ENCODE data around the gene TSPAN5. TPM values are rescaled to one million over a fixed set of nuclear protein-coding genes. Genes with fewer than 3 reads are reported as not detected.
"Not testable (repeated sequence)": the region's sequence is repeated elsewhere in the genome, so short reads cannot be mapped to it uniquely, and the experiment has no call there.

TSPAN5 gene
- total and polyA plus RNA-seq, 4 donors, result 60.7 to 93.9 (median 76.3) TPM

DNA sequence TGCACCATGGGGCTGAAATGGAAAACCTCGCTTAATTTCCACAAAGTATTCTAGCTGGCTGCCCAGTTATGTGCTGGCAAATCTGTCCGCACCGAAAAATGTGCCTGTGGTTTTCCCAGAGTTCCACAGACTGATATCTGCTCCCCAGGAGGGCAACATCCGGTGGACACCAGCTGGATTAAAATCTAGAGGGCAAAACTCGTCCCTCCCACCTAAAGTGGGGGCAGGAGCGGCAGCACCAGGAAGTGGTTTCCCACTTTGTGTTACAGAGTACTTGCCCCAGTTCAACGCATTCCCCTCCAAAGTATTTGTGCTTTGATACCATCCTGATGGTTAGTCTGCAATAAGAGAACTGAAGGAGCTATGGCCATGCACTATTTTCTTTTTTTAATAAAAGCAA lies 187.6 kb downstream of the TSPAN5 start:
- DNase-seq (ENCODE audit: low read depth in 4 of 6, low spot score in 6 of 6), result no peak
- peaks cover 19% of the 10 kb centered on the region for H3K36me3 ChIP-seq (ENCODE audit: control insufficient read depth, insufficient read depth, low read length)
- H3K4me3 ChIP-seq (ENCODE audit: low read depth, low read length), result no peak overlapping the region
- H3K9me3 ChIP-seq (ENCODE audit: control insufficient read depth, insufficient read depth, low read length), result no peaks in the 10 kb centered on the region
- WGBS (ENCODE audit: insufficient coverage), result 96% methylated on average over 6 of the region's 7 CpGs
- H3K27ac ChIP-seq (ENCODE audit: low read depth, low read length), result no peak overlapping the region
- no peaks in the 10 kb centered on the region for H3K27me3 ChIP-seq (ENCODE audit: control insufficient read depth, insufficient read depth, low read length)
- H3K4me1 ChIP-seq (ENCODE audit: control insufficient read depth, insufficient read depth, low read length), result peaks cover 17% of the 10 kb centered on the region

DNA sequence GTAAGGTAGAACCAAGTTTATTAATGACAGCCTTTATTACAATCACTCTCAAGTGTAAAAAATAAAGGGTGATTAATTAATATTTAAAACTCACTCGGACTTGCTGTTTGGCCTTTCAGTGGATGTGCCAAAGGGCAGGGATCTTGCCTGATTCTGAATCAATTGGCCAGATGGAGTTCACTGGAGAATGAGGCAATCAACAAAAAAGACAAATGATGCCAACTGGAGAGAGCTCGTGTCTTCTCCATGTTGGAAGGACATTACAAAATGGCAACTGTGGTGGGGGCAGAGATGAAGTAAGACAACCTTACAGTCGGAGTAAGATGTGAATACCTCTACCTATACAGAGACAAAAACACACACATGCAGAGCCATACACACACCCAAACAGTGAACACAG lies 188.0 kb downstream of the TSPAN5 start:
- Histone ChIP-seq H3K36me3 (ENCODE audit: control insufficient read depth, insufficient read depth, low read length) (peaks cover 19% of the 10 kb centered on the region), H3K4me3 (ENCODE audit: low read depth, low read length) (no peak overlapping the region), H3K9me3 (ENCODE audit: control insufficient read depth, insufficient read depth, low read length) (no peaks in the 10 kb centered on the region), H3K27me3 (ENCODE audit: control insufficient read depth, insufficient read depth, low read length) (no peaks in the 10 kb centered on the region), H3K27ac (ENCODE audit: low read depth, low read length) (no peak overlapping the region), H3K4me1 (ENCODE audit: control insufficient read depth, insufficient read depth, low read length) (peaks cover 17% of the 10 kb centered on the region)
- WGBS (ENCODE audit: insufficient coverage), result no CpG with 5 or more reads among the region's 3 CpGs
- no peak for DNase-seq (ENCODE audit: low read depth in 4 of 6, low spot score in 6 of 6)

DNA sequence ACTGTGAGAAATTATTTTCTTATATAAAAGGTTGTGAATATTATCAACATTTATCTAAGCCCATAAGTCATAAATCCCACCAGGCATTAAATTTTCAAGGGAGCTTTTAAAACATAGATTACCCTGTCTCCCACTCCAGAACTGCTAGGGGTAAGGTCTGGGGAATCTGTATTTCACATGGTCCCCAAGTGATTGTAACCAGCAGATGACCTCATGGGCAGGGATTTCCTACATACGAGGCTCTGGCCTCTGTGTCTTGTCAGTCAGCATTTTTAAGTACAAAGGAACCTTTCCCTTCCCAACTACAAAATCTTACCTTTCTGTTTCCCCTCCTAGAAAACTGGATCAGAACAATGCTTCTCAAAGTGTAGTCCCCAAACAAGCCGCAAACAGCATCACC lies 188.6 kb downstream of the TSPAN5 start:
- H3K27ac ChIP-seq (ENCODE audit: low read depth, low read length), result no peak overlapping the region
- H3K27me3 ChIP-seq (ENCODE audit: control insufficient read depth, insufficient read depth, low read length), result no peaks in the 10 kb centered on the region
- H3K4me1 ChIP-seq (ENCODE audit: control insufficient read depth, insufficient read depth, low read length), result peaks cover 17% of the 10 kb centered on the region
- H3K4me3 ChIP-seq (ENCODE audit: low read depth, low read length), result no peak overlapping the region
- WGBS (ENCODE audit: insufficient coverage), result 65% methylated on average over 2 of the region's 2 CpGs
- no peak for DNase-seq (ENCODE audit: low read depth in 4 of 6, low spot score in 6 of 6)
- H3K36me3 ChIP-seq (ENCODE audit: control insufficient read depth, insufficient read depth, low read length), result peaks cover 19% of the 10 kb centered on the region
- no peaks in the 10 kb centered on the region for H3K9me3 ChIP-seq (ENCODE audit: control insufficient read depth, insufficient read depth, low read length)

DNA sequence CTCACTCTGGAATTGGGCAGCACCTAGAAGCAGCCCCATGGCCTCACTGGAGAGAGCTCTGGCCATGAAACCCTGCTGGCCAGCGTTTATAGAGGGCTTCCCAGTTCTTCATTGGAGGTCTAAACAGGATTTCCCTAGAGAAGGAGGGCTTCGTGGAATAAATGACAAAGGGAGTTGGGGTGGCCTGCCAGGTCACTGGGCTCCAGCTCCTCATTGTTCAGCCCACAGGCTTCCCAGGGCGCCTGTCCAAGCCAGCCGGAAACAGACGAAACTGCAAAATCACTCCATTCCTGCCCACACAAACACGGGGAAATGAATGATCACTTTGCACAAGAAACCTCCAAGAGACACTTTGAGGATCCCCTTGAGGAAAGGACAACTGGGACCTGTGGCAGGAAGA lies 189.7 kb downstream of the TSPAN5 start:
- Histone ChIP-seq H3K4me3 (ENCODE audit: low read depth, low read length) (no peak overlapping the region), H3K27ac (ENCODE audit: low read depth, low read length) (peak overlapping the region; percentile 77), H3K4me1 (ENCODE audit: control insufficient read depth, insufficient read depth, low read length) (peaks cover 17% of the 10 kb centered on the region), H3K9me3 (ENCODE audit: control insufficient read depth, insufficient read depth, low read length) (no peaks in the 10 kb centered on the region), H3K27me3 (ENCODE audit: control insufficient read depth, insufficient read depth, low read length) (no peaks in the 10 kb centered on the region), H3K36me3 (ENCODE audit: control insufficient read depth, insufficient read depth, low read length) (peaks cover 13% of the 10 kb centered on the region)
- WGBS (ENCODE audit: insufficient coverage), result 8% methylated on average over 2 of the region's 6 CpGs
- DNase-seq (ENCODE audit: low read depth in 4 of 6, low spot score in 6 of 6), result peak in 2 of 6 donors; percentile 43 to 64

DNA sequence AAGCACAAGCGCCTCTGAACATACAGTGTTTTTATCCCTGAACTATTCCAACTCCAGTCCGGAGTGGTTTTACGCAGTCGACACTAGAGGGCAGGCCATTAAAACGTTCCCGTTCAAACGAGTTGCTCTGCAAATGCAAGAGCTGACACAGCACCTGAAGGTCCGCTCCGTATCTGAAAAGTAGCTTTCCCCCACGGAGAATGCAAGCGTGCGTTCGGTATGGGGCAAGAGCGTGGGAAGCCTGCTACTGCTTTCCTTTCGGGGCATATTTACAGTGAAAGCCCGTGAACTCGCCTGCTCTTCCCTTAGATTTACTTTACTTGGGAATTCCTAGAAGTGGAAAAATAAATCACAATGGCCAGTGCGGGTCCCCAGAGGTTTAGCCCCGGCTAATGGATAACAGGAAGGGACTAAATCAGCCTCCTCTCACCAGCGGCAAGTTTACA lies 190.8 kb downstream of the TSPAN5 start:
- Histone ChIP-seq H3K27me3 (ENCODE audit: control insufficient read depth, insufficient read depth, low read length) (no peaks in the 10 kb centered on the region), H3K27ac (ENCODE audit: low read depth, low read length) (peak overlapping the region; percentile 35), H3K4me1 (ENCODE audit: control insufficient read depth, insufficient read depth, low read length) (peaks cover 17% of the 10 kb centered on the region), H3K4me3 (ENCODE audit: low read depth, low read length) (peak overlapping the region; percentile 53), H3K9me3 (ENCODE audit: control insufficient read depth, insufficient read depth, low read length) (no peaks in the 10 kb centered on the region), H3K36me3 (ENCODE audit: control insufficient read depth, insufficient read depth, low read length) (peaks cover 13% of the 10 kb centered on the region)
- 2% methylated on average over 17 of the region's 20 CpGs for WGBS (ENCODE audit: insufficient coverage)
- peak; percentile 63 to 96 (median 74) for DNase-seq (ENCODE audit: low read depth in 4 of 6, low spot score in 6 of 6)

DNA sequence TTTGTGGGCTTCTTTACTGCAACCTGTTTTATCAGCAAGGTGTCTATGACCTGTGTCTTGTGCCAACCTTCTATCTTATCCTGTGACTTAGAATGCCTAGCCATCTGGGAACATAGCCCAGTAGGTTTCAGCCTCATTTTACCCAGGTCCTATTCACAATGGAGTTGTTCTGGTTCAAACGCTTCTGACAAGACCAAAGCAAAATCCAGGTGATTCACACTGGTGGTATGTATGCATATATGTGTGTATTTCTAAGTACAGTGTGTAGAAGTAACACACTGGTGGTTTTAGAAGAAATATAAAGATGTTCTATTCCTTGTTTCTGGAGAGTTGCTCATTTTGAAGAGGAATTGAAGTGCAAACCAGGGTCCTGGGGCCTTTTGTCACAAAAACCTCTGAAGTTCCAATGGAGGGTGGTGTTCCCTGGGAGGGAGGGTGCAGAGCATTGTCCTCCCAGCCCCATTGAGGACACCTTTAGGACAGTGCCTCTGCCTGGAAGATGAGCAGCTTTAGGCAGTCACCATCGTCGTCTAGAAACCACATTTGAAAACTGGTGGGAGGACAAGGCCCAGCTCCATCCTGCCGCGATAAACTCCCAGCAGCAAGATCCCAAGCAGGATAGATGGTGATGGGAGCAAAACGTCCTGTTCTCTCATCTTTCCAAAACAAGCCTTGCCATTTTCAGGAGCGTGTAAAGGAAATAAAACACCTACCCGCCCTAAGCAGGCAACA lies 191.4 kb downstream of the TSPAN5 start:
- Histone ChIP-seq H3K4me1 (ENCODE audit: control insufficient read depth, insufficient read depth, low read length) (peaks cover 17% of the 10 kb centered on the region), H3K4me3 (ENCODE audit: low read depth, low read length) (peak overlapping the region; percentile 53), H3K27me3 (ENCODE audit: control insufficient read depth, insufficient read depth, low read length) (no peaks in the 10 kb centered on the region), H3K36me3 (ENCODE audit: control insufficient read depth, insufficient read depth, low read length) (peaks cover 9% of the 10 kb centered on the region), H3K27ac (ENCODE audit: low read depth, low read length) (peak overlapping the region; percentile 35), H3K9me3 (ENCODE audit: control insufficient read depth, insufficient read depth, low read length) (no peaks in the 10 kb centered on the region)
- no peak for DNase-seq (ENCODE audit: low read depth in 4 of 6, low spot score in 6 of 6)
- 22% methylated on average over 4 of the region's 8 CpGs for WGBS (ENCODE audit: insufficient coverage)

DNA sequence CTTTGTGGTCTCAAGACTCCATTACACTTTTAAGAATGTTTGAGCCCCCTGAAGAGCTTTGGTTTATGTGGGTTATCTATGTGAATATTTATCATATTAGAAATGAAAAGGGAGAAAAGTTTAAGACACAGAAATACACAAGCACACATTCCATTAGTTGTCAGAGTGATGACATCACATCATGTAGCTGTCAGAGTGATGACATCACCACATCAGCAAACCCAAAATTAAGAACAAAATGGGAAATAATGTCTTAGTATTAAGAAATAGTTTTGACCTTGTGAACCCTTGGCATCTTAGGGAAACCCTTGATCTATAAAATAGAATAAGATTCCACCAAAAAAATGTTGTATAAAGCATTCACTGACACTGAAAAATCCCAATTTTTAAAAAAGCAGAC lies 195.9 kb downstream of the TSPAN5 start:
- no peak overlapping the region for H3K27ac ChIP-seq (ENCODE audit: low read depth, low read length)
- no peaks in the 10 kb centered on the region for H3K36me3 ChIP-seq (ENCODE audit: control insufficient read depth, insufficient read depth, low read length)
- H3K4me3 ChIP-seq (ENCODE audit: low read depth, low read length), result no peak overlapping the region
- H3K9me3 ChIP-seq (ENCODE audit: control insufficient read depth, insufficient read depth, low read length), result no peaks in the 10 kb centered on the region
- peaks cover 5% of the 10 kb centered on the region for H3K4me1 ChIP-seq (ENCODE audit: control insufficient read depth, insufficient read depth, low read length)
- no peaks in the 10 kb centered on the region for H3K27me3 ChIP-seq (ENCODE audit: control insufficient read depth, insufficient read depth, low read length)
- DNase-seq (ENCODE audit: low read depth in 4 of 6, low spot score in 6 of 6), result no peak

DNA sequence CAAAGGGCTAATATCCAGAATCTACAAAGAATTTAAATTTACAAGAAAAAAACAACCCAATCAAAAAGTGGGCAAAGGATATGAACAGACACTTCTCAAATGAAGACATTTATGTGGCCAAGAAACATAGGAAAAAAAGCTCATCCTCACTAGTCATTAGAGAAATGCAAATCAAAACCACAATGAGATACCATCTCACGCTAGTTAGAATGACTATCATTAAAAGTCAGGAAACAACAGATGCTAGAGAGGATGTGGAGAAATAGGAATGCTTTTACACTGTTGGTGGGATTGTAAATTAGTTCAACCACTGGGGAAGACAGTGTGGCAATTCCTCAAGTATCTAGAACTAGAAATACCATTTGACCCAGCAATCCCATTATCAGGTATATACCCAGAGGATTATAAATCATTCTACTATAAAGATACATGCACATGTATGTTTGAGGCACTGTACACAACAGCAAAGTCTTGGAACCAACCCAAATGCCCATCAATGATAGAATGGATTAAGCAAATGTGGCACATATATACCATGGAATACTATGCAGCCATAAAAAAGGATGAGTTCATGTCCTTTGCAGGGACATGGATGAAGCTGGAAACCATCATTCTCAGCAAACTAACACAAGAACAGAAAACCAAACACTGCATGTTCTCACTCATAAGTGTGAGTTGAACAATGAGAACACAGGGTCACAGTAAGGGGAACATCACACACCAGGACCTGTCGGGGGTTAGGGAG lies 197.1 kb downstream of the TSPAN5 start:
- not testable (repeated sequence) for H3K36me3 ChIP-seq (ENCODE audit: control insufficient read depth, insufficient read depth, low read length); H3K27ac ChIP-seq (ENCODE audit: low read depth, low read length)
- no CpG with 5 or more reads among the region's 2 CpGs for WGBS (ENCODE audit: insufficient coverage)

DNA sequence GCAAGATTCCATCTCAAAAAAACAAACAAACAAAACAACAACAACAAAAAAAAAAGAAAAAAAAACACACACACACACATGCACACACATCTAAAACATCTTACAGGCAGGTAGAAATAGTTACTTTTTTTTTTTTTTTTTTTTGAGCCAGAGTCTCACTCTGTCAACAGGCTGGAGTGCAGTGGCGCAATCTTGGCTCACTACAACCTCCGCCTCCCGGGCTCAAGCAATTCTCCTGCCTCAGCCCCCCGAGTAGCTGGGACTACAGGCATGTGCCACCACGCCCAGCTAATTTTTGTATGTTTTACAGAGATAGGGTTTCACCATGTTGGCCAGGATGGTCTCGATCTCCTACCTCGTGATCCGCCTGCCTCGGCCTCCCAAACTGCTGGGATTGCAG lies 201.0 kb downstream of the TSPAN5 start:
- H3K36me3 ChIP-seq (ENCODE audit: control insufficient read depth, insufficient read depth, low read length); H3K4me1 ChIP-seq (ENCODE audit: control insufficient read depth, insufficient read depth, low read length); H3K9me3 ChIP-seq (ENCODE audit: control insufficient read depth, insufficient read depth, low read length); H3K4me3 ChIP-seq (ENCODE audit: low read depth, low read length); H3K27ac ChIP-seq (ENCODE audit: low read depth, low read length); DNase-seq (ENCODE audit: low read depth in 4 of 6, low spot score in 6 of 6); H3K27me3 ChIP-seq (ENCODE audit: control insufficient read depth, insufficient read depth, low read length): not testable (repeated sequence)
- WGBS (ENCODE audit: insufficient coverage), result 90% methylated on average over 3 of the region's 9 CpGs

More for the DNA sequence above, 197.1 kb downstream of the TSPAN5 start:
- not testable (repeated sequence) for DNase-seq (ENCODE audit: low read depth in 4 of 6, low spot score in 6 of 6); H3K4me1 ChIP-seq (ENCODE audit: control insufficient read depth, insufficient read depth, low read length); H3K9me3 ChIP-seq (ENCODE audit: control insufficient read depth, insufficient read depth, low read length); H3K4me3 ChIP-seq (ENCODE audit: low read depth, low read length); H3K27me3 ChIP-seq (ENCODE audit: control insufficient read depth, insufficient read depth, low read length)

DNA sequence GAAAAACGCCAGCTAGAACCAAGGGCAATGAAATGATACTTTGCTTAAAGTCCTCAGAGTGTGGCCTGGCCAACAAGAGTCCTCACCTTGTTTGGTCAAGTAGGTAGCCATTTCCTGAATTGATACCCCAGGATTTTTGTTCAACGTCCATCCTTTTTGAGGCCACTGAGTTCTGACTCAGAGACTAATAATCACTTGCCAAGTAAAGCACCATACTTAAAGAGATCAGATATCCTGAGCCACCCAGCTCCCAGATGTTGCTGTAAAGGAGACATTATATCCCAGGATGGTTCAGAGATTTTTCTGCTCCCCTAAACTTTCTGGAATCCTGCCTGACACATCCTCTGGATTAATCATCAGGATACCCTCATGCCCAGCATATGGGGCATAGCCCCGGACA lies 206.3 kb downstream of the TSPAN5 start:
- no peak overlapping the region for H3K4me3 ChIP-seq (ENCODE audit: low read depth, low read length)
- no peaks in the 10 kb centered on the region for H3K27me3 ChIP-seq (ENCODE audit: control insufficient read depth, insufficient read depth, low read length)
- no peak for DNase-seq (ENCODE audit: low read depth in 4 of 6, low spot score in 6 of 6)
- H3K9me3 ChIP-seq (ENCODE audit: control insufficient read depth, insufficient read depth, low read length), result no peaks in the 10 kb centered on the region
- no peak overlapping the region for H3K27ac ChIP-seq (ENCODE audit: low read depth, low read length)
- no peaks in the 10 kb centered on the region for H3K4me1 ChIP-seq (ENCODE audit: control insufficient read depth, insufficient read depth, low read length)
- WGBS (ENCODE audit: insufficient coverage), result 100% methylated on average over 1 of the region's 3 CpGs
- H3K36me3 ChIP-seq (ENCODE audit: control insufficient read depth, insufficient read depth, low read length), result no peaks in the 10 kb centered on the region

All from spinal cord (tissue), 10 donors.